HG03159 (cell line): ENCODE results near the gene MINK1.
"Not testable (repeated sequence)": the region's sequence is repeated elsewhere in the genome, so short reads cannot be mapped to it uniquely, and the experiment has no call there.

Experiments used
- ATAC-seq: cut with Tn5 transposase; IDR thresholded peaks from one replicate; pipeline ENCODE4 v1.9.1; 2021; ENCODE audit warnings: mild to moderate bottlenecking, moderate library complexity; ENCODE audit not compliant: unreplicated experiment

Gene MINK1

DNA sequence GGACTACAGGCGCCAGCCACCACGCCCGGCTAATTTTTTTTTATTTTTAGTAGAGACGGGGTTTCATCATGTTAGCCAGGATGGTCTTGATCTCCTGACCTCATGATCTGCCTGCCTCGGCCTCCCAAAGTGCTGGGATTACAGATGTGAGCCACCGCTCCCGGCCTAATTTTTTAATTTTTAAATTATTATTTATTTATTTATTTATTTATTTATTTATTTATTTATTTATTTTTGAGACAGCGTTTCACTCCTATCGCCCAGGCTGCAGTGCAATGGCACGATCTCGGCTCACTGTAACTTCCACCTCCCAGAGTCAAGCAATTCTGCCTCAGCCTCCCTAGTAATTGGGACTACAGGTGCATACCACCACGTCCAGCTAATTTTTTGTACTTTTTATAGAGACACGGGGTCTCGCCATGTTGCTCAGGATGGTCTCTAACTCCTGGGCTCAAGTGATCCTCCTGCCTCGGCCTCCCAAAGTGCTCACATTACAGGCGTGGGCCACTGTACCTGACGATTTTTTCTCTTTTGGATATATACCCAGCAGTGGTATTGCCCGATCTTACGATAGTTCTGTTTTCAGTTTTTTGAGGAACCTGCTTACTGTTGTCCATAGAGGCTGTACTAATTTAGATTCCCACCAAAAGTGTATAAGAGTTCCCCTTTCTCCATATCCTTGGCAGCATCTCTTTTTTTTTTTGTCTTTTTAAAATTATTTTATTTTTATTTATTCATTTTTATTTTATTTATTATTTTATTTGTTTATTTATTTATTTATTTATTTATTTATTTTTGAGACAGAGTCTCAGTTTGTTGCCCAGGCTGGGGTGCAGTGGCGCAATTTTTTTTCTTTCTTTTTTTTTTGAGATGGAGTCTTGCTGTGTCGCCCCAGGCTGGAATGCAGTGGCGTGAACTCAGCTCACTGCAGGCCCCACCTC lies 36.2 kb downstream of the MINK1 start:
- ATAC-seq: not testable (repeated sequence)

- no peak for ATAC-seq
Measured at GRCh38 chr17:4870855-4871254, 37.7 kb downstream of the MINK1 start.

- no peak for ATAC-seq
Measured at GRCh38 chr17:4872786-4873185, 39.6 kb downstream of the MINK1 start.

DNA sequence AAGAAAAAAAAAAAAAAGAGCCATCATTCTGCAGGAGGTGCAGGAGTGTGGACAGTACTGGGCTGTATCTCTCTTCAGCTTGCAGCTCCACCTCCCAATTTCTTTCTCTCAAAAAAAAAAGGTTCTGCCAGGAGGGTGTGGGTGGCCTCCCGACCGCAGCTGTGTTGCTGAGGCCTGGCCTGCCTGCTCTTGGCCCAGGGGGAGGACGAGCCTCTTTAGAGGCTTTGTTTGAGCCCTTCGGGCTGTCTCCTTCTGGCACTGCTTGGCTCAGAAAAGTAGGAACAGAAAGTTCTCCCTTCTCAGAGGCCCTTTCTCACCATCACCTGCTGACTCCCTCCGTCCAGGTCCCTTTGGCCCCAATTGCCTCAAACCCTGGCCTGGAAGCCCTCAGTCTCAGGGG lies 43.9 kb downstream of the MINK1 start:
- no peak for ATAC-seq

DNA sequence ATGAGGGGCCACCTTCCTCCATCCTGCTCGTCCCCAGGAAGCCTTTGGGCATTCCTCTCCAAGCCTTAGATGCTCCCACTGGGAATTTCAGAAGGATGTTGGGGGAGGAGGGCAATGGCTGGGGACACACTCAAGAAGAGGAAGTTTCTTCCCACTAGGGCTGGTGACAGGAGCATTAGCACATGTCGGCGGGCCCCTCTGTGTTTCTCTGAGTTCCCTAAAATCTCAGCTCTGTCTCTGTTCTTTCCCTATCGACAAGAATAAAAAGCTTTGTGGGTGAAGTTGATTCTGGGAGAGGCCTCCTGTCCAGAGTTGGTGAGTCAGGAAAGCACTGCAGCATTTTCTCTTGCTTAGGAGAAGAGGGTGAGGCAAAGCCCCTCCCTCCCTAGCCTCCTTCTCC lies 46.5 kb downstream of the MINK1 start:
- ATAC-seq: no peak

GRCh38 chr17:4880857-4881256 lies 47.7 kb downstream of the MINK1 start:
- ATAC-seq: no peak

DNA sequence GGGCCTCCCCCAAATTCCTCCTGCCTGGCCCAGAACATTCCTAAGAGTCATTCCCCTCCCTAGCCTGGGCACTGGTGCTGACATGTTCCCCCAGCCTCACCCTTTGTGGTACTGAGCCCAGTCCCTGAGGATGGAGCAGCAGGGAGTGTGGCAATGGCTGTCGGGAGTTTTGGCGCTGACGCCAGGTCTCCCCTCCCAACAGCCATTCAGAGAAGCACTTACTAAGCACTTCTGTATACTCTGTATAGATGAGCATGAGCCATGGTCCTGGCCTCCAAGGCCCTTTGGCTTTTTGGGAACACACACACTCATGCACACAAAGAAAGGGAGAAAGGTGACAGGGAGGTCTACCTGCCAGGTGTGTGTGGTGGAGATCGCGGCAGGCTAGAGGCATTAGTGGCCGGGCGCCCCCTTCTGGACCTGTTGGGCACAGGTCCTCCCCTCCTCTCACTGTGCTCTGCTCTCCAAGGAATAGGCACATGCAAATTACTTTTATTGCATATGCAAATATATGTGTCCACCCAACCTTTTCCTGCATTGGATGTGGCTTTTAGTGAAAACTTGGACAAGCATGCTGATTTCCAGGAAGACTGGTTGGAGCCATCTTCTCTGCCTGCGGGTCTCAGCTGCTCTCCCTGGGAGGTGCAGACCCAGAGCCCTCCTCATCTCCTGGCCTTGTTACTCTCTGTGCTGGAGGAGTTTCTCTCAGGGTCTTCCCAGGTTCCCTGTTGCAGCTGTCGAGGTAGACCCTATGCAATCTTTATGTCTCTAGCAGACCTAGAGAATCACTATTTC lies 48.8 kb downstream of the MINK1 start:
- ATAC-seq: no peak

DNA sequence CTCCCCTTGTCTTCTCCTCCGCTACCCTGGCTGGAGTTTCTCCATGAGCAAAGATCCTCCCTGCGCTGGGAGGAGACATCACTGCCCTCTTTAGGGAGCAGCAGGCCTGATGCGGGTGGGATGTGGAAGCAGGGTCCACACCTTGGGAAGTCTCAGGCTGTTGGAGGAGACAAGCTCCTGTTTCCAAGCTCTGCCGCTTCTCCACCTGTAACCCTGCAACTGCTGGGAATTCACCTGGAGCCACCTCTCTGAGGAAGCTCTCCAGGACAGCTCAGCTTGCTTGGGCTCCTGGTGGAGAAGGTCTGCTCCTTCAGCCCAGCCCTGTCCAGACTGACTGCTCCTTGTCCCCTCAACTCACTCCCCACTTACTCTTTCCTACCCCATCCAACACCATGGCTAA lies 51.3 kb downstream of the MINK1 start:
- no peak for ATAC-seq

DNA sequence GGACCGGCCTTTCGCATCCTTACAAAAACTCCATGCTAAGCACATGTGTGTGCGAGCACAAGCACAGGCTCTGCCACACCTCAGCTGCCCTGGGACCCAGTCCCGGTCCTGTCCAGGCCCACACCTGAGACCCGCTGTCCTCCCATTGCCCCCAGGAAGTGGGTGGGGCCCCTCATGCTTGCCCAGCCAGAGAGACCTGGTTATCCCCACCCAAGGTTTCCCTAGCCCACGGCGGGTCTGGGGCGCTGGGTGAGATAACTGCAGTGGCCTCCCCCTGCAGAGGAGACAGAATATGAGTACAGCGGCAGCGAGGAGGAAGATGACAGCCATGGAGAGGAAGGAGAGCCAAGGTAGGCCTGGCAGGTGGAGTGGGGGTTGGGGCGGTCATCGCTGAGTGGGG lies 53.7 kb downstream of the MINK1 start:
- ATAC-seq: no peak

GRCh38 chr17:4887581-4887980 lies 54.4 kb downstream of the MINK1 start:
- ATAC-seq: no peak

DNA sequence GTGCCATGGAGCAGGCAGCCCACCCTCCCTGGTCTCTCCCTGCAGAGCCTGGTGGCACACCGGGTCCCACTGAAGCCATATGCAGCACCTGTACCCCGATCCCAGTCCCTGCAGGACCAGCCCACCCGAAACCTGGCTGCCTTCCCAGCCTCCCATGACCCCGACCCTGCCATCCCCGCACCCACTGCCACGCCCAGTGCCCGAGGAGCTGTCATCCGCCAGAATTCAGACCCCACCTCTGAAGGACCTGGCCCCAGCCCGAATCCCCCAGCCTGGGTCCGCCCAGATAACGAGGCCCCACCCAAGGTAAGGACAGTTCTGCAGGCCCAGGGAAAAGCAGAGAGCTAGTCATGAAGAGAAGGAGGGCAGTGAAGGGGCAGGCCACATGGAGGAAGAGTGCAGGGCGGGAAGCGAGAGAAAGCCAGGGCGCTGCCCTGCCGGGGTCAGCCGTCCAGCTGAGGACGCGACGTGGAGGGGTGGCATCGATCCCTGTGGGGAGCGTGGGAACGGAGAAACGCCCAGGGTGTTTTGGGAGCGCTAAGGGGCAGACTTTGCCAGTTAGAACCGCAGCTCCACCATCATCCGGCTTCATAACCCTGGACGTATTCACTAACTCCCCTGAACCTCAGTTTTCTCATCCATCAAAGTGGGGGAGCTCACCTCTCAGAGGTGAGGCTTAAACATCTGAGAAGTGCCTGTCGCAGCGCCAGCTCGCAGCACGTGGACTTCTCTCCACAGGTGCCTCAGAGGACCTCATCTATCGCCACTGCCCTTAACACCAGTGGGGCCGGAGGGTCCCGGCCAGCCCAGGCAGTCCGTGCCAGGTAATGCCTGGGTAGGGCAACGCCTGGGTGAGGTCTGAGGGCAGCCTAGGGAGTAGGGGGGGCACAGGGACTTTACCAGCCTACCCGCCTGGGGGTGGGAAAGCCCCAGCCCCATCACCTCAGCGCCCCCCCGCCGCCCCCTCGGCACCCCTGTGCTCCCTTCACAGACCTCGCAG lies 58.6 kb downstream of the MINK1 start:
- ATAC-seq: no peak

DNA sequence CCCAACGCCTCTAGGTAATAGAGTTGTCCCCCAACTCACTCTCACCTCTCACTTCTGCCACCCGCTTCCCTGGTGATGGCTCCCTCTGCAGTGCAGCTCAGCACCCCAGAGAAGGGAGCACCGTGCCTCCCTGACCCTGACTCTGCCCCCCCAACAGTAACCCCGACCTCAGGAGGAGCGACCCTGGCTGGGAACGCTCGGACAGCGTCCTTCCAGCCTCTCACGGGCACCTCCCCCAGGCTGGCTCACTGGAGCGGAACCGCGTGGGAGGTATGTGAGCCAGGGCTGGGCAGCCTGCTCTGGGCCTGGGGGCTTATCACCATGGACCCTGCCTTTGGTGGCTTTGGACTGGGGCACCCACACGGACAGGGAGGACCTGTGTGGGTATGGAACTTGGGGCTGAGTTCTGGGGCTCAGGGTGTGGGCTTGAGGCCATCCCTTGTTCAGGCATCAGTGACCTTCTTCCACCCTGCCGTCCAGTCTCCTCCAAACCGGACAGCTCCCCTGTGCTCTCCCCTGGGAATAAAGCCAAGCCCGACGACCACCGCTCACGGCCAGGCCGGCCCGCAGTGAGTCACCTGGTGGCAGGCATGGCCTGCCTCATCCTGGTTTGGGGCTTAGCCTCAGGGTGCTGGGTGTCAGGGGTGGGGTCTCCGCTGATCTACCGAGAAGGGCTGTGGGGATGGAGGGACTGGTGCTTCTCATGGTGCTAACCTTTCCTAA lies 59.5 kb downstream of the MINK1 start:
- no peak for ATAC-seq

DNA sequence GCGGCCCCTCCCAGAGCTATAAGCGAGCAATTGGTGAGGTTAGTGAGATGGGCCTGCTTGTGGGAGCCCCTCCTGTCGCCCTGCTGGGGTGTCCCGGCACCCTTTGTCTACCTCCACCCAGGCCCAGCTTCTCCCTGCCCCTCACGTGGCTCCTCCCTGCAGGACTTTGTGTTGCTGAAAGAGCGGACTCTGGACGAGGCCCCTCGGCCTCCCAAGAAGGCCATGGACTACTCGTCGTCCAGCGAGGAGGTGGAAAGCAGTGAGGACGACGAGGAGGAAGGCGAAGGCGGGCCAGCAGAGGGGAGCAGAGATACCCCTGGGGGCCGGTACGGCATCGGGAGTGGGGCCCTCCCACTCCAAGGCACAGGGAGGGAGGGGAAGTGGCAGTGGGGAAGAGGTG lies 60.1 kb downstream of the MINK1 start:
- no peak for ATAC-seq

- no peak for ATAC-seq
Measured at GRCh38 chr17:4893721-4894560, 60.8 kb downstream of the MINK1 start.

DNA sequence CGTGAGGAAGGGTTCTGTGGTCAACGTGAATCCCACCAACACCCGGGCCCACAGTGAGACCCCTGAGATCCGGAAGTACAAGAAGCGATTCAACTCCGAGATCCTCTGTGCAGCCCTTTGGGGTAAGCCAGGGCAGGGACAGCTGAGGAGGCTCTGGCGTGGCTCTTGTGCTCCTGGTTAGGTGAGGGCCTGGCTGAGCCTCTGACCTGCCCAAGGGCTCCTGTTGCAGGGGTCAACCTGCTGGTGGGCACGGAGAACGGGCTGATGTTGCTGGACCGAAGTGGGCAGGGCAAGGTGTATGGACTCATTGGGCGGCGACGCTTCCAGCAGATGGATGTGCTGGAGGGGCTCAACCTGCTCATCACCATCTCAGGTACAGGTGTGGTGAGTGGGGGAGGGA lies 62.0 kb downstream of the MINK1 start:
- no peak for ATAC-seq

- no peak for ATAC-seq
Measured at GRCh38 chr17:4895657-4896331, 62.7 kb downstream of the MINK1 start.

DNA sequence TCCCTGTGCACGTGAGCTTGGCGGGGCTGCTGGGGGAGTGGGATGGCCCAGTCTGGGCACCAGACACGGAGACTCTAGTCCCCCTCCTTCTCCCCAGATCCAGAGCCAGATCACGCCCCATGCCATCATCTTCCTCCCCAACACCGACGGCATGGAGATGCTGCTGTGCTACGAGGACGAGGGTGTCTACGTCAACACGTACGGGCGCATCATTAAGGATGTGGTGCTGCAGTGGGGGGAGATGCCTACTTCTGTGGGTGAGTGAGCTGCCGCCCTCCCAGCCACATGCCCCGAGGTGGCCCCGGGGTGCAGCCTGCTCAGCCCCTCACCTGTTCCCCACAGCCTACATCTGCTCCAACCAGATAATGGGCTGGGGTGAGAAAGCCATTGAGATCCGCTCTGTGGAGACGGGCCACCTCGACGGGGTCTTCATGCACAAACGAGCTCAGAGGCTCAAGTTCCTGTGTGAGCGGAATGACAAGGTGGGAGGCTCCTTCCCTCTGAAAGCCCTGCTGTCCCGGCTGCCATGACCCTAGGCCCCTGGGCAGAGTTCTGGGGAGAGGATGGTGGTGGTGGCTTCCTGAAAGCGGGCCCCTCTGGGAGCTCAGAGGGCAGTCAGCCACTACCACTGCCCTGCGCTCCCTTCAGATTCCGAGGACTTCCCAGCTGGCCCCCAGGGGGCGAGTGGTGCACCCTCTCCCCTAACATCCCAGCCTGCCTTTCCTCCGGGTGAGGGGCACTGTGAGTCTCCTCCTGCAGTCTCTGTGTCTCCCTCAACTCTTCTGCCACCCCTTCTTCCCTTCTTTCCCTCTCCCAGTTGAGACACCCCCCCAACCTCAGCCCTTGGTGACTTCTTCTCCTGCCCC lies 63.4 kb downstream of the MINK1 start:
- ATAC-seq: no peak

GRCh38 chr17:4897198-4897687 lies 64.1 kb downstream of the MINK1 start:
- ATAC-seq: no peak
